Uterus (tissue), 2 donors: ENCODE results near the gene EFNA1.

Experiments used
- POLR2A ChIP-seq, 2 donors: fragments of 450-650 bp; IDR thresholded peaks; one replicate each; pipeline ENCODE4 v1.6.1; 2016; ENCODE audit warnings: antibody characterized with exemption in 2 of 2, mild to moderate bottlenecking in 1 of 2, moderate library complexity in 1 of 2
- TF ChIP-seq, protein P1 (sequence below), 4 experiments: fragments of 200-600 bp in 2 of 4; fragments of 450-650 bp in 2 of 4; sonication (generic) in 2 of 4; IDR thresholded peaks; one replicate each; pipeline ENCODE4 v1.5.1; 2016 to 2019; ENCODE audit warnings: antibody characterized with exemption in 4 of 4, mild to moderate bottlenecking in 2 of 4, moderate library complexity in 1 of 4

DNA sequence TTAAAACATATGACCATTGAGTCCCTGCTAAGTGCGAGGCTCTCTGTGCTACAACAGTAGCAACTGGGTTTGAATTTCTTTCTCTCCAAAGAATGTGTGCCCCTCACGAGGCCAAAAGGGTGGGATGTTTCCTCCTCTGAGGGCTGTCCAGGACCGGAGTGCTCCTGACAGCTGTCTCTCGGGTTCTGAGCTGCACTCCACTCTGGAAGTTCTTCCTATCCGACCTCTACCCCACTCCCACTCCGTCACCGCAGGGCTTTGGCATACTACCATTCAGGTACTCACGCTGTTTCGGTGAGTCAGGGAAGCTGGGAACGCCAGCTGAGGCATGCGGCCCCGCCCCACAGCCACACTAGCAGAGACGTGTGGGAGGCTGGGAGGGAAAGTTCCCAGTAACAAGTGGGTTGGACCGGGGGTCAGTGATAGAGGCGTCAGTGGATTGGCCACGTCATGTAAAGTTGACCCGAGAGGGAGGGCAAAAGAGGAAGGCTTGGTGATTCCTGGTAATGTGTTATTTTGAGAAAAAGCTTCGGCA lies 7.3 kb downstream of the EFNA1 start:
- peak in 1 of 2 donors; percentile 28 for TF ChIP-seq POLR2A (IDR thresholded peaks at IDR 0.05)
- TF ChIP-seq, protein P1, sequence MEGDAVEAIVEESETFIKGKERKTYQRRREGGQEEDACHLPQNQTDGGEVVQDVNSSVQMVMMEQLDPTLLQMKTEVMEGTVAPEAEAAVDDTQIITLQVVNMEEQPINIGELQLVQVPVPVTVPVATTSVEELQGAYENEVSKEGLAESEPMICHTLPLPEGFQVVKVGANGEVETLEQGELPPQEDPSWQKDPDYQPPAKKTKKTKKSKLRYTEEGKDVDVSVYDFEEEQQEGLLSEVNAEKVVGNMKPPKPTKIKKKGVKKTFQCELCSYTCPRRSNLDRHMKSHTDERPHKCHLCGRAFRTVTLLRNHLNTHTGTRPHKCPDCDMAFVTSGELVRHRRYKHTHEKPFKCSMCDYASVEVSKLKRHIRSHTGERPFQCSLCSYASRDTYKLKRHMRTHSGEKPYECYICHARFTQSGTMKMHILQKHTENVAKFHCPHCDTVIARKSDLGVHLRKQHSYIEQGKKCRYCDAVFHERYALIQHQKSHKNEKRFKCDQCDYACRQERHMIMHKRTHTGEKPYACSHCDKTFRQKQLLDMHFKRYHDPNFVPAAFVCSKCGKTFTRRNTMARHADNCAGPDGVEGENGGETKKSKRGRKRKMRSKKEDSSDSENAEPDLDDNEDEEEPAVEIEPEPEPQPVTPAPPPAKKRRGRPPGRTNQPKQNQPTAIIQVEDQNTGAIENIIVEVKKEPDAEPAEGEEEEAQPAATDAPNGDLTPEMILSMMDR (IDR thresholded peaks at IDR 0.05) = no peak
